HG03558 (cell line): Measurements from ENCODE around the gene PRR5L.
A peak's percentile ranks its signal among the peaks of the same experiment; 100 is the strongest.

Source experiments
- ATAC-seq: cut with Tn5 transposase; IDR thresholded peaks from one replicate; pipeline ENCODE4 v1.9.1; 2021; ENCODE audit warnings: moderate number of reproducible peaks; ENCODE audit not compliant: unreplicated experiment; ENCODE audit errors: extremely low read depth

PRR5L gene

GRCh38 chr11:36394056-36394455, 98.0 kb downstream of the PRR5L start:
- no peak for ATAC-seq

GRCh38 chr11:36394926-36395325, 98.8 kb downstream of the PRR5L start:
- no peak for ATAC-seq

DNA sequence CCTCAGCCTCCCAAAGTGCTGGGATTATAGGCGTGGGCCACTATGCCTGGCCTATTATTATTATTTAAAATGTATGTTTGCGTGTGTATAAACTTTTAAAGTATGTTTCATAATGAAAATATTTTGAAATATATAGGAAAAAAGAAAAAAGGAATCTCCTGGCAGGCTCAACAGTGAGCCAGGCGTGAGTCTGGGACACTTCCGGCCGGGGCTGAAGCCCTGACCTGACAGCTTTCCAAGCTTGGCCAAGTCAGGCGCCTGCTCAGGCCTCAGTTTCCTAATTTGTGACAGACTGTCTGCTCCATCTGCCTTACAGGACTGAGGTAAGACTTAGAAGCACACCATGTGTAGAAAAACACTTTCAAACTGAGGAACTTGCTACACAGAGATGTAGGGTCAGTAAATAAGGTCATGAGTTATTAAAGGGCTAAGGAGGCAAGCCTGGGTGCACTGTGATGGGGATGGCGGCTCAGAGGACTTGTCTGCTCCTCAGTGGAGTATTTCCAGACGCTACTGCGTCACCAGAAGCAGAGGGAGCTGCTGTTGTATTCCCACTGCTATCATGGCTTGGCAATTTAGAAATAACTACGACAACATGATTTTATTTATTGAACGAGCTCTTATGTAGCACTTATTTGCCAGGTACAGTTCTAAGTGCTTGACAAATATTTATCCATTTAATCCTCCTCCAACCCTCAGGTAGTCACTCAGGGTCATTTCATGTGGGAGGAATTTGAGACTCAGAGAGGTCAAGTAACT, 100.1 kb downstream of the PRR5L start:
- no peak for ATAC-seq

DNA sequence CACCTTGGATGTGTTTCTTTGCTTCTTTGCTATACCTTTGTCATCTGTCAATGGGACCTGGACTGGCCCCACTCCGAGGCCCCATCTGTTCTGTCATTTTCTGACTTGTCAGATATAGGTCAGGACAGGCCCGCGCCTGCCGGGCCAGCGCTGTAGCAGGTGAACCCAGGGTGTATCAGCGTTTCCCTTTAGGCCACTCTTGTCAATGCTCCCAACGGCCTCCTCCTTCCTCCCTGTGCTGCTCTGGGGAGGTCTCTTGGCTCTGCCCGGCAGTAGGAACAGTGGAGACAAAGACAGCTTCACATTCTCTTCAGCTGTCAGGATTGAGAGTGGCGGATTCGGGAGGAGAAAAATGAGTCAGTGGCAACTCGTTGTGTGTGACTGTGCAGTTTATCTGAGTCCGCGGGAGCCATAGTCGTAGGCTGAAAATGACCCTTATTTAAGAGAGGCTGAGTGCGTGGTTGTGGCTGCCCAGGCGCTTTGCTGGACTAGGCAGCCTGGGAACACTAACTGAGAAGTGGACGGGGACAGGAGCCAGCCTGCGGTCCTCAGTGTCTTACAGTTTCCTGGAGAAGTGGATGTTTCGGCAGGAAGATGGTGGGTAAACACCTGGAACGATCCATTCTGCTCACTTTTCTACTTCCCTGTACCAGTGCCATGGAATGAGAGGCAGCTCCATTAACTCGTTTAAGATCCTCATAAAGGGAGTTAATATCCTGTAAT, 102.3 kb downstream of the PRR5L start:
- ATAC-seq = no peak

- ATAC-seq = no peak
Measured at GRCh38 chr11:36399236-36399635, 103.1 kb downstream of the PRR5L start.

- ATAC-seq = no peak
Measured at GRCh38 chr11:36399745-36400144, 103.7 kb downstream of the PRR5L start.

GRCh38 chr11:36400766-36401455, 104.8 kb downstream of the PRR5L start:
- no peak for ATAC-seq

DNA sequence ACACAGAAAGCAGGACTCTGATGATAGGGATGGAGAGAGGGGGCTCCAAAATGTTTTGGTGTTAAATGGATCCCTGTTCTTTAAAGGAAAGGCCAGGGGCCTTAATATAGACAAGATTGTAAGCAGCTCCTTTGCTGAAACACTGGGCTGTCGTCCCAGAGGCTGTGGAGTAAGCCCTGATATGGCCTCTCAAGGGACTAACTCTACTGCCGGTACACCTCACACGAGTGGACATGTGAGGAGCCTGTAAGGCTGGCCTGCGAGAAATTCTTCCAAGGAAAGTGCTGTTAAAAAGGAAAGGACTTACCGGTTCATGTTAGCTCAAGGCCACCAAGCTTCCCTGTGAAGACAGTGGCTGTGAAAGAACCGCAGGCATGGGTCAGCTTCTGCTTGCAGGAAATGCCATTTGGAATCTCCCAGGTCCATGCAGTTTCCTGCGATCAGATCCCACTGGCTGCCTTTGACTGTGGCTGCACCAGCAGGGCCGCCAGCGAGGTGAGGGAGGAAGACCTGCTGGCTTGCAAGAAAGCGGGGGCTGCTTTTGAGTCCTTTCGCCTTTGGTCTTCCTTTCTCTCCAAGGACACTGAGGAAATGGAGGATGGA, 106.6 kb downstream of the PRR5L start:
- no peak for ATAC-seq

DNA sequence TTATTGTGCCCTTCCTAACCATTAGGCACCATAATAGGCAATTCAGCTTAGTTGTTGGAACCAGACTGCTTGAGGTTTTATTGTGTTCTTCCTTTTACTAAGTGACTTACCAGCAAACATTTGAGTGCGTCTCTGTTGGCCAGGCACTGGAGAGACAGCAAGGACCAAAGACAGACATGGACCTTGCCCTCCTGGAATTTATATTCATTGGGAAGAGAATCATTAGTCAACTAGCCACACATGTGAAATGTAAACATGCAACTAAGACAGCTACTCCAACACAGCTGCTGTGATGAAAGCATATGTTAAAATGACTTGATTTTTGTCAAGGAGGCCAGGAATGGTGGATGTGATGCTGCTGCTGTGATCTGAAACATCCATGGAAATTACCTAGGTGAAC, 107.6 kb downstream of the PRR5L start:
- ATAC-seq = no peak

- ATAC-seq = no peak
Measured at GRCh38 chr11:36404831-36405230, 108.7 kb downstream of the PRR5L start.

GRCh38 chr11:36405585-36406367, 109.7 kb downstream of the PRR5L start:
- no peak for ATAC-seq

DNA sequence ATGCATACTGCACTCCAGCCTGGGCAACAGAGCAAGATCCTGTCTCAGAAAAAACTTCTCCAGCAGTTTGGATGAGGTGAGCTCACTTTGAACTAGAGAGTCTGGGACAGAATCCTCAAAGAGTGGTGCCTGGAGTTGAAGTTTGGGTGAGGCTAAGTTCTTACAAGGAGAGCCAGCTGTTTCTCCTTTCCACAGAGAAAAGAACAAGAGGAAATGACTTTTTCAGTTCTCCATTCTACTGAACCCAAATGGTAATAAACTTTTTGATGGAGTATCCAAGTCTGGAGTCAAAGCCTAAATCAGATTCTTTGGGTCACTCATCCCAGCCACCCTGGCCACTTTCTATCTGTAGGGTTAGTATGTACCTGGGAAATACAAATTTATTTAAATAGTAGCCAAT, 111.3 kb downstream of the PRR5L start:
- ATAC-seq = no peak

DNA sequence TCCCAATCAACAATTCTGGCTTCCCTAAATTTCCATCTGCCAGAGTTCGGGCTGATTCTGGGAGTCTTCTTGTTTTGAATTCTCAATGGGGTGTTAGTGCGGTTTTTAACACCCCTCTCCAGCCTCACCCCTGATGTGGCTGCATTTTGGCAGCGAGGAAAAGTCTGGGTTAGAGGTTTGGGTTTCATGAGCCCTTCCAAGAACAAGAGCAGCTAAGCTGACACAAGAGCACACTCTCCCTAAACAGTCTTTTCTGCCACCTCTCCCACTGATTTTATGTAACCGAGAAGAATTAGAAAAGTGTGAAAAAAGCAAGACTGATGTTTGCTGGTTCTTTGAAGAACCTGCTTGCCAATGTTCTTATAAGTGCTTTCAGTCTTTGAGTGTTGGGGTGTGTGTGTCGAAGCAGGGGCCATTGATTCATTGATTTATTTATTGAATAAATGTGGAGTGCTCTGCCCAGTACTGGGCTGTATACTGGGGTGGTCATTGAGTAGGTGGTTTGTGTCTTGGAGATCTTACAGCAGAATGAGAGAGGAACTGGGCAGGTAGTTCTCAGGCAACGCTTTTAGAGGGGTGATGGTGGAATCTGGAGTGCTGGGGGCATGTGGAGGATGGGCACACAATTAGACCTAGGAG, 112.5 kb downstream of the PRR5L start:
- ATAC-seq = no peak

GRCh38 chr11:36409152-36409816, 113.2 kb downstream of the PRR5L start:
- ATAC-seq = no peak

DNA sequence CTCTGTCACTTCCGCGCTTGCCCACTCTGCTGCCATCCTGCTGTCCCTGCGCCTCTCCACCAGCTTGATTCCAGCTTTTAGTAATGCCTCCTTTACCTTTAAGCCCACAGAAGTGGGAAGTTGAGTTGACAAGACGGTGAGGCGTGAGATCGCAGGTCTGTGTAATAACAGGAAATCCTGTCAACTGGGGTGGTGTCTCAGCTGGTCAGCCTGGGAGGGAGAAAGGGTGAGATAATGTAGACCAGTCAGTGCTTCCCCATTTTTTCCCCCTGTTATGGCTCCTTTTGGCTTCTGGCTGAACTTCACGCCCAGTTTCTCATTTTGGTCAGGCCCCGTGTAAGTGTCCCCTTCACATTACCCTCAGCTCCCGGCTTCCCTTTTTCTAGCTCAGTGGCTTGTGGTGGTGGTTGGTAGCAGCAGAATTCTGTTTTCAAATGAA, 115.1 kb downstream of the PRR5L start:
- no peak for ATAC-seq

DNA sequence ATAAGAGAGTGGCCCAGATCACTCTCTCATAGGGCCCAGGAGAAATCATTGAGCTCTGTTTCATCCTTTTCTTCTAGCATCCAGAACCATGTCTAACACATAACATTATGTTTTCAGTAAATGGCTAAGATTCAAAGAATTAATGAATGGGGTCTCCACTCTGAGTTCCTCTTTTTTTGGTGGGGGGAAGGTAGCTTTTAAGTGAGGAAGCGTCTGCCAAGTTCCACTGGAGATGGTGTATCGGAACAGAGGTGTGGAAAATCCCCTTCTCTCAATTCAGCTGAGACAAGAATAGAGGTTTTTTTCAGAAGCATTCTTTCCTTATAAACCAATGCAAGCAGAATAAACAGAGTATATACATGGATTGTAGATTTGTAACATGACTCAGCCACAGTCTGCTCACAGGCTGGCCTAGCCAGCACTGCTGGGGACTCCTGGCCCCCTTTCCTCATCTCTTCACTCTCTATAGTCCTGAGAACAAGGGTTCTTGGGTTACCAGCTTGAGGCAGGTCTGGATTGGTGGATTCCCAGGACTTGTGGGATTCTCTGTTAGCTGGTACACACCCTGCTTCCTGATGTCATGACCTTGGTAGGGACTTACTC, 116.8 kb downstream of the PRR5L start:
- no peak for ATAC-seq

GRCh38 chr11:36417154-36417553, 121.1 kb downstream of the PRR5L start:
- peak; percentile 67 for ATAC-seq

DNA sequence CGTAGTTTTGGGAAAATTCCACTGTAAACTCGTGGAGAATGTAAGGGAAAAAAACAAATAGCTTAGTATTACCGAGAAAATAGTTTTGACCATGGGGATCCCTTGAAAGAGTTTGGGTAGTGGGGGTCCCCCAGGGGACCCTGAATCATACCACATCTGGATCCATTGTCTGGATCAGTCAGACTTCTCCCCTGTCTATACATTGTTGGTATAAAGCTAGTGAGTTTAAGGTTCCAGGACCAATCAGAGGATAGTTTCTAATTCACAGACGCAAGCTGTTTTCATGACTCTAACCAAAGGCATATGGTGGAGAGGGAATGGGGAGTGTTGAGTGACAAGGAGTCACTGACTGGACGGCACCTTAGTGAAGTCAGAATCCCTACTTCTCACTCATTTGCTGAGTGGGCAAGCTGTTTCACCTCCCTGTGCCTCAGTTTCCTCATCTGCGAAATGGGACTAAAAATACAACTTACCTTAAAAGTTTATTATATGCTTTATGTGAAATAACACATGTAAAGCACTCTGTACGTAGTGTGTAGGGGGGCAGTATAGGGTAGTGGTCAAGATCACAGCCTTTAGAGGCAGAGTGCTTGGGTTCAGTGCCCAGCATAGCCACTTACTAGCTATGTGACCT, 123.8 kb downstream of the PRR5L start:
- no peak for ATAC-seq
